ENCODE results near the gene SLC9A9. TPM values are rescaled to one million over a fixed set of nuclear protein-coding genes. Genes with fewer than 3 reads are reported as not detected.

The SLC9A9 gene
- total and polyA plus RNA-seq, 2 of the 8 experiments (the other 6 are each of a cell fraction or from before 2014, with no cell fraction given): 0.48 to 1.1 TPM

- POLR2A ChIA-PET (ENCODE audit: partially characterized antibody): no interaction called here
- H3K79me1 ChIP-seq (ENCODE audit: low read depth, low read length): no peaks in the 10 kb centered on the region
- H3K14ac ChIP-seq (ENCODE audit: insufficient read length): no peak overlapping the region
- H4K20me1 ChIP-seq (replicated peaks in 1 of 2; ENCODE audit: control insufficient read depth in 1 of 2, insufficient read depth in 2 of 2, low read length in 2 of 2): no peaks in the 10 kb centered on the region
- no peak overlapping the region for H2AK5ac ChIP-seq (ENCODE audit: low read depth, low read length)
- DNase-seq (ENCODE audit: low read depth in 1 of 2, low spot score in 2 of 2) (no peak), FAIRE-seq (no peak)
- no peak for TF ChIP-seq TAF7 (optimal IDR thresholded peaks at IDR 0.05; ENCODE audit: borderline replicate concordance, low read depth, low read length)
- no peak for TF ChIP-seq GABPA (IDR thresholded peaks at IDR 0.05; ENCODE audit: borderline replicate concordance, insufficient read depth, low read length)
- no peak for TF ChIP-seq KDM1A (IDR thresholded peaks at IDR 0.05; ENCODE audit: borderline replicate concordance, low read length)
- TF ChIP-seq SP4 (IDR thresholded peaks at IDR 0.05; ENCODE audit: low read length): no peak
- H2AFZ ChIP-seq (ENCODE audit: low read length): no peak overlapping the region
- H2BK15ac ChIP-seq (ENCODE audit: low read length): no peak overlapping the region
- H2BK12ac ChIP-seq (ENCODE audit: low read depth, low read length): no peak overlapping the region
- H3K4me1 ChIP-seq (replicated peaks in 1 of 4; ENCODE audit: control insufficient read depth in 3 of 4, insufficient read depth in 4 of 4, low read length in 3 of 4): no peaks in the 10 kb centered on the region
- no peak overlapping the region for H4K8ac ChIP-seq (ENCODE audit: extremely low read depth, insufficient read depth, low read length)
- no peak overlapping the region for H4K91ac ChIP-seq (replicated peaks; ENCODE audit: insufficient read length, low read length)
- no peak overlapping the region for H3K4me2 ChIP-seq (ENCODE audit: insufficient read depth in 1 of 2, low read depth in 2 of 2, low read length in 2 of 2)
- no peak overlapping the region for H2BK20ac ChIP-seq (ENCODE audit: low read length)
- no peaks in the 10 kb centered on the region for H3K23me2 ChIP-seq (ENCODE audit: low read depth, low read length)
- H2BK5ac ChIP-seq (ENCODE audit: low read depth, low read length): no peak overlapping the region
- H3K27me3 ChIP-seq (replicated peaks in 1 of 4; ENCODE audit: control insufficient read depth in 3 of 4, extremely low read depth in 1 of 4, insufficient read depth in 3 of 4, low read length in 3 of 4): no peaks in the 10 kb centered on the region
- H3K9ac ChIP-seq (replicated peaks in 1 of 4; ENCODE audit: extremely low read depth in 1 of 4, low read depth in 3 of 4, low read length in 3 of 4): no peak overlapping the region
- H2BK120ac ChIP-seq (replicated peaks; ENCODE audit: low read depth, low read length): no peak overlapping the region
- H4K5ac ChIP-seq (ENCODE audit: insufficient read length, low read depth, low read length): no peak overlapping the region
- no peak overlapping the region for H3K23ac ChIP-seq (ENCODE audit: insufficient read length)
- H3K18ac ChIP-seq (ENCODE audit: extremely low read depth, low read length): no peak overlapping the region
- 91% methylated on average over 3 of the region's 3 CpGs; no CpG with 5 or more reads in 1 of the 2 experiments for WGBS, 2 experiments (ENCODE audit: extremely low coverage in 1 of 2, insufficient coverage in 1 of 2, insufficient read length in 1 of 2, insufficient replicate concordance in 2 of 2, low coverage in 1 of 2, low lambda C conversion rate in 2 of 2, missing lambda C conversion rate in 1 of 2)
- no peaks in the 10 kb centered on the region for H3K79me2 ChIP-seq (ENCODE audit: control insufficient read depth in 1 of 2, insufficient read depth in 2 of 2, low read length in 2 of 2)
- no peak overlapping the region for H3K27ac ChIP-seq (ENCODE audit: low read depth, low read length)
- no peak overlapping the region for H3K56ac ChIP-seq (replicated peaks; ENCODE audit: insufficient read length, low read depth, low read length)
- no peaks in the 10 kb centered on the region for H3K9me3 ChIP-seq (ENCODE audit: insufficient read depth in 2 of 2, low read depth in 1 of 2, low read length in 1 of 2)
- CTCF ChIA-PET (ENCODE audit: partially characterized antibody): interaction anchor here (0.6 to 1.4 kb wide), 2 partner anchors 12 to 13 kb away, joined by 3 read pairs; no protein-coding TSS in a partner anchor
- no peaks in the 10 kb centered on the region for H3K36me3 ChIP-seq (ENCODE audit: control insufficient read depth in 2 of 4, insufficient read depth in 4 of 4, low read length in 3 of 4)
- no peak overlapping the region for H3K4ac ChIP-seq (replicated peaks; ENCODE audit: insufficient read length, low read depth, low read length)
- no peak overlapping the region for H3K4me3 ChIP-seq (ENCODE audit: extremely low read depth in 1 of 4, insufficient read depth in 2 of 4, low read depth in 3 of 4, low read length in 4 of 4)
Measured at GRCh38 chr3:143269741-143270140, 578.5 kb downstream of the SLC9A9 start.
